GM18873 (cell line): ENCODE data around the gene IFT74.

Experiments
- ATAC-seq: cut with Tn5 transposase; IDR thresholded peaks from one replicate; pipeline ENCODE4 v1.9.1; 2021; ENCODE audit warnings: mild to moderate bottlenecking, moderate library complexity, moderate number of reproducible peaks; ENCODE audit not compliant: unreplicated experiment, low FRiP score

IFT74 gene

GRCh38 chr9:26973989-26974388 is 17.8 kb downstream of the IFT74 start:
- ATAC-seq = no peak

GRCh38 chr9:26974927-26975326 is 18.7 kb downstream of the IFT74 start:
- no peak for ATAC-seq

GRCh38 chr9:26975728-26976707 is 19.8 kb downstream of the IFT74 start:
- ATAC-seq = no peak

GRCh38 chr9:26983340-26983739 is 27.1 kb downstream of the IFT74 start:
- ATAC-seq = no peak

GRCh38 chr9:26995810-26996209 is 39.6 kb downstream of the IFT74 start:
- no peak for ATAC-seq

GRCh38 chr9:27003426-27004077 is 47.3 kb downstream of the IFT74 start:
- ATAC-seq = no peak

- ATAC-seq = no peak
Measured at GRCh38 chr9:27005491-27005890, 49.3 kb downstream of the IFT74 start, which contains the start of gene LRRC19. Gene LRRC19, minus strand, starts transcription at chr9:27005672. Its CDS starts 5,978 bp downstream, at chr9:26999694.

- ATAC-seq = no peak
Measured at GRCh38 chr9:27019589-27019988, 63.4 kb downstream of the IFT74 start.

GRCh38 chr9:27022920-27023319 is 66.7 kb downstream of the IFT74 start:
- ATAC-seq = no peak

GRCh38 chr9:27029186-27029585 is 73.0 kb downstream of the IFT74 start:
- ATAC-seq = no peak

- ATAC-seq = peak; percentile 76
Measured at GRCh38 chr9:27033815-27034403, 77.7 kb downstream of the IFT74 start.

- no peak for ATAC-seq
Measured at GRCh38 chr9:27037499-27037898, 81.3 kb downstream of the IFT74 start.

- ATAC-seq = no peak
Measured at GRCh38 chr9:27041746-27042145, 85.5 kb downstream of the IFT74 start.

- ATAC-seq = no peak
Measured at GRCh38 chr9:27042476-27042875, 86.3 kb downstream of the IFT74 start.

GRCh38 chr9:27043176-27043575 is 87.0 kb downstream of the IFT74 start:
- ATAC-seq = no peak

GRCh38 chr9:27047136-27047535 is 90.9 kb downstream of the IFT74 start:
- no peak for ATAC-seq

- no peak for ATAC-seq
Measured at GRCh38 chr9:27053369-27054022, 97.3 kb downstream of the IFT74 start.

GRCh38 chr9:27054125-27054524 is 97.9 kb downstream of the IFT74 start:
- no peak for ATAC-seq

- no peak for ATAC-seq
Measured at GRCh38 chr9:27054841-27055240, 98.6 kb downstream of the IFT74 start.

GRCh38 chr9:27059412-27059811 is 103.2 kb downstream of the IFT74 start:
- ATAC-seq = no peak

GRCh38 chr9:27059907-27060306 is 103.7 kb downstream of the IFT74 start:
- no peak for ATAC-seq
